Osteoblast (primary cell): ENCODE results near the gene ALAS1. TPM values are rescaled to one million over a fixed set of nuclear protein-coding genes. Genes with fewer than 3 reads are reported as not detected.

Experiments
- DNase-seq: peaks from one replicate; pipeline ENCODE4 v3.0.0; 2011; ENCODE audit warnings: low spot score, mixed read lengths; ENCODE audit not compliant: insufficient read length; ENCODE audit errors: missing footprints
- H2AFZ ChIP-seq: 2 replicates; pipeline ENCODE4 v1.6.0; 2011; ENCODE audit warnings: mild to moderate bottlenecking, low read length
- H3K27ac ChIP-seq: 2 replicates; pipeline ENCODE4 v1.5.1; 2011; ENCODE audit warnings: mild to moderate bottlenecking, low read depth, low read length, moderate library complexity
- H3K27me3 ChIP-seq: 2 replicates; pipeline ENCODE4 v1.6.0; 2012; ENCODE audit warnings: mild to moderate bottlenecking, control low read depth, inconsistent platforms, low read length, moderate library complexity; ENCODE audit not compliant: insufficient read depth
- H3K36me3 ChIP-seq: 2 replicates; pipeline ENCODE4 v1.5.1; 2011; ENCODE audit warnings: mild to moderate bottlenecking, low read length, control low read depth, moderate library complexity; ENCODE audit not compliant: insufficient read depth
- H3K4me1 ChIP-seq: 2 replicates; pipeline ENCODE4 v1.5.1; 2011; ENCODE audit warnings: mild to moderate bottlenecking, low read length, control low read depth, moderate library complexity; ENCODE audit not compliant: insufficient read depth
- H3K4me2 ChIP-seq: 2 replicates; pipeline ENCODE4 v1.6.0; 2011; ENCODE audit warnings: mild to moderate bottlenecking, low read length; ENCODE audit not compliant: insufficient read depth
- H3K4me3 ChIP-seq: fragments of 200-600 bp; sonication (generic); 3 replicates; pipeline ENCODE4 v1.5.1; 2012; ENCODE audit warnings: mild to moderate bottlenecking, low read length, inconsistent platforms; ENCODE audit not compliant: insufficient read depth
- H3K79me2 ChIP-seq: 2 replicates; pipeline ENCODE4 v1.6.0; 2012; ENCODE audit warnings: mild to moderate bottlenecking, low read length, control low read depth, inconsistent platforms; ENCODE audit not compliant: insufficient read depth
- H3K9me3 ChIP-seq: 2 replicates; pipeline ENCODE4 v1.5.1; 2011; ENCODE audit warnings: low read depth, low read length, control low read depth
- H4K20me1 ChIP-seq: 2 replicates; pipeline ENCODE4 v1.6.0; 2012; ENCODE audit warnings: mild to moderate bottlenecking, low read length, control low read depth; ENCODE audit not compliant: insufficient read depth
- total RNA-seq: library from RNA; depleted of rRNA; stranded (reverse); fragments of >200 nt; gene quantifications from 2 replicates; pipeline ENCODE4 v1.2.3, GENCODE V29; 2012
- TF ChIP-seq, protein P1 (sequence below): IDR thresholded peaks from 2 replicates; pipeline ENCODE4 v1.5.1; 2011; ENCODE audit warnings: mild to moderate bottlenecking, low read depth, low read length, moderate library complexity; ENCODE audit errors: extremely low read depth

Gene ALAS1
- total RNA-seq, 1 donor: 39.1 TPM

DNA sequence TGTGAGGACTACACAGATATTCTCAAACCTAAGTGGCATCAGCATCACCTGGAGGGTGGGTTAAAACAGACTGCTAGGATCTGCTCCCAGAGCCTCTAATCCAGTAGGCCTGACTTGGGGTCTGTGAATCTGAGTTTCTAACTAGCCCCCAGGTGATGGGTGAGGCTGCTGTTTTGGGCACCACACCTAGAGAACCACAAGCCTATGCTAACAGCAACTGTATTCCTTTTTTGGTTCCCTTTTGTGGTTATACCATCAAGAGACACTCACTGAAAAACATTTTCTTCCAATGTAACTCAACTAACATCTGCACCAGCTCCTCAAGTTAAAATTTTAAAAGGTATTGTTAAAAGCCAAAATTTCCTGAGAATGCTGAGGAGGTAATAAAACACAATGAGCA, 64.5 kb downstream of the ALAS1 start:
- no peak overlapping the region for H3K4me2 ChIP-seq
- H3K9me3 ChIP-seq: no peaks in the 10 kb centered on the region
- peaks cover 72% of the 10 kb centered on the region for H3K79me2 ChIP-seq
- no peaks in the 10 kb centered on the region for H3K4me1 ChIP-seq
- H3K36me3 ChIP-seq: peaks cover 94% of the 10 kb centered on the region
- no peak overlapping the region for H2AFZ ChIP-seq
- H3K4me3 ChIP-seq: no peak overlapping the region
- no peak overlapping the region for H3K27ac ChIP-seq
- TF ChIP-seq, protein P1, sequence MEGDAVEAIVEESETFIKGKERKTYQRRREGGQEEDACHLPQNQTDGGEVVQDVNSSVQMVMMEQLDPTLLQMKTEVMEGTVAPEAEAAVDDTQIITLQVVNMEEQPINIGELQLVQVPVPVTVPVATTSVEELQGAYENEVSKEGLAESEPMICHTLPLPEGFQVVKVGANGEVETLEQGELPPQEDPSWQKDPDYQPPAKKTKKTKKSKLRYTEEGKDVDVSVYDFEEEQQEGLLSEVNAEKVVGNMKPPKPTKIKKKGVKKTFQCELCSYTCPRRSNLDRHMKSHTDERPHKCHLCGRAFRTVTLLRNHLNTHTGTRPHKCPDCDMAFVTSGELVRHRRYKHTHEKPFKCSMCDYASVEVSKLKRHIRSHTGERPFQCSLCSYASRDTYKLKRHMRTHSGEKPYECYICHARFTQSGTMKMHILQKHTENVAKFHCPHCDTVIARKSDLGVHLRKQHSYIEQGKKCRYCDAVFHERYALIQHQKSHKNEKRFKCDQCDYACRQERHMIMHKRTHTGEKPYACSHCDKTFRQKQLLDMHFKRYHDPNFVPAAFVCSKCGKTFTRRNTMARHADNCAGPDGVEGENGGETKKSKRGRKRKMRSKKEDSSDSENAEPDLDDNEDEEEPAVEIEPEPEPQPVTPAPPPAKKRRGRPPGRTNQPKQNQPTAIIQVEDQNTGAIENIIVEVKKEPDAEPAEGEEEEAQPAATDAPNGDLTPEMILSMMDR: no peak
- no peak for DNase-seq
- peaks cover 24% of the 10 kb centered on the region for H4K20me1 ChIP-seq
- no peaks in the 10 kb centered on the region for H3K27me3 ChIP-seq

Other genes starting within 250 kb of the ALAS1 start
- gene GPR62, start 242.8 kb upstream of the ALAS1 start, total RNA-seq: under 0.01 TPM in 1 of 2 replicates, not detected in the other
- gene PCBP4, start 230.7 kb upstream of the ALAS1 start, total RNA-seq: 19.7 and 22.4 TPM in 2 replicates
- 38.7 and 44.2 TPM in 2 replicates for gene ABHD14B, start 224.1 kb upstream of the ALAS1 start, total RNA-seq
- 16.5 and 18.8 TPM in 2 replicates for gene ABHD14A, start 223.1 kb upstream of the ALAS1 start, total RNA-seq
- 35.7 and 37.6 TPM in 2 replicates for gene ACY1, start 214.6 kb upstream of the ALAS1 start, total RNA-seq
- 824 and 862 TPM in 2 replicates for gene RPL29, start 202.3 kb upstream of the ALAS1 start, total RNA-seq
- 12.7 and 13.8 TPM in 2 replicates for gene DUSP7, start 141.6 kb upstream of the ALAS1 start, total RNA-seq
- 1.8 and 3.2 TPM in 2 replicates for gene POC1A, start 43.7 kb upstream of the ALAS1 start, total RNA-seq
- not detected in 2 replicates for gene TLR9, start 27.5 kb downstream of the ALAS1 start, total RNA-seq
- gene TWF2, start 41.0 kb downstream of the ALAS1 start, total RNA-seq: 115 and 138 TPM in 2 replicates
- gene PPM1M, start 47.6 kb downstream of the ALAS1 start, total RNA-seq: 23.9 and 28.2 TPM in 2 replicates
- gene WDR82, start 80.5 kb downstream of the ALAS1 start, total RNA-seq: 54.2 and 58.3 TPM in 2 replicates
- gene GLYCTK, start 89.7 kb downstream of the ALAS1 start, total RNA-seq: 13.8 and 15.0 TPM in 2 replicates
- gene DNAH1, start 118.2 kb downstream of the ALAS1 start, total RNA-seq: 8.0 and 8.7 TPM in 2 replicates
- 65.4 and 72.4 TPM in 2 replicates for gene BAP1, start 211.8 kb downstream of the ALAS1 start, total RNA-seq
- gene PHF7, start 212.5 kb downstream of the ALAS1 start, total RNA-seq: 8.8 and 10.9 TPM in 2 replicates
- gene SEMA3G, start 246.9 kb downstream of the ALAS1 start, total RNA-seq: under 0.01 TPM in 1 of 2 replicates, not detected in the other